Activated gamma-delta T cell (primary cell): Measurements from ENCODE around the gene IL27RA.

Experiments
- DNase-seq: peaks from one replicate; lab custom pipeline; 2025; lab: John Stamatoyannopoulos, UW

Gene IL27RA

DNA sequence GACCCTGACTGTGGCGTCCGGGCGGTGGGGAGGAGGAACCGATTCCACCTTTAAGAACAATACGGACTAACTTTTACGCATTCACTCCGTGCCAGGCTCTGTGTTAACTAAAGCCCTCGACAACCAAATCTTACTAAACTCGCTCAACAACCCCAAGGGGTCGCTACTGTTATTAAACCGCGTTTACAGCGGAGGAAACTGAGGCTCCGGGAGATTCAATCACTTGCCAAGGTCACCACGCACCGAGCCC is 57.8 kb downstream of the IL27RA start:
- no peak for DNase-seq

DNA sequence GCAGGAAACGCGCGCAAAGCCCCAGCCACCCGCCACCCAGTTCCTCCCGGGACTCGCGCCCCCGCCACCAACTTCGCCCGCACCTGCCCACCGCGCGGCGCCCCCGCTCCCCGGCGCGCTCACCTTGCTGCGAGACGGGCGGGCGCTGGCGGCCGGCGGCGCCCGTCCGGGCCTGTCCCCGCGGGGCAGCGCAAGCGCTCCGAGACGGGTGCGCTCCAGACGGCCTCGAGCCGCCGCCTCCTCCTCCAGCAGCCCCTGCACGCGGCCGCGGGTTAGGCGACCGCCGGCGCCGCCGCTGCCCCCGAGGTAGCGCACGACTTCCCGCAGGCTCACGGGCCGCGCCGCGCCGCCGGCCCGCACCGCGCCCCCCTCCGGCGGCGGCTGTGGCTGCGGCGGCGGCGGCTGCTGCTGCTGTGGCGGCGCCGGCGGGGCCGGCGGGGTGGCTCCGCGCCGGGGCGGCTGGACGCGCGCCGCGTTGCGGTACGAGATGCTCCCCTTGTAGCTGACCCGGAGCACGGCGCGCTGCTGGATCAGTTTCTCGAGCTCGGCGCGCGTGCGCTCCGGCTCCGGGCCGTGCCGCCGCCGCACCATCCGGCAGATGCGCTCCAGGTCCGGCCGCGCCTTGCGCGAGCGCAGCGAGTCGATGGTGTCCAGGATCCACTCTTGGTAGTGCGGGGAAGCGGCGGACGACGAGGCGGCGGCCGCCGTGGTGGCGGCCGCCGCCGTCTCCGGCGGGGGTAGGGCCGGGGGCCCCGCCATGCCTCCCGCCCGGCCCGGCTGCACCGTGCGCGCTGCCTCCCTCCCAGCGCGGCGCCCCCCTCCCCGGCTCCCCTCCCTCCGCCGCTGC is 58.3 kb downstream of the IL27RA start:
- DNase-seq = peak; percentile 43

DNA sequence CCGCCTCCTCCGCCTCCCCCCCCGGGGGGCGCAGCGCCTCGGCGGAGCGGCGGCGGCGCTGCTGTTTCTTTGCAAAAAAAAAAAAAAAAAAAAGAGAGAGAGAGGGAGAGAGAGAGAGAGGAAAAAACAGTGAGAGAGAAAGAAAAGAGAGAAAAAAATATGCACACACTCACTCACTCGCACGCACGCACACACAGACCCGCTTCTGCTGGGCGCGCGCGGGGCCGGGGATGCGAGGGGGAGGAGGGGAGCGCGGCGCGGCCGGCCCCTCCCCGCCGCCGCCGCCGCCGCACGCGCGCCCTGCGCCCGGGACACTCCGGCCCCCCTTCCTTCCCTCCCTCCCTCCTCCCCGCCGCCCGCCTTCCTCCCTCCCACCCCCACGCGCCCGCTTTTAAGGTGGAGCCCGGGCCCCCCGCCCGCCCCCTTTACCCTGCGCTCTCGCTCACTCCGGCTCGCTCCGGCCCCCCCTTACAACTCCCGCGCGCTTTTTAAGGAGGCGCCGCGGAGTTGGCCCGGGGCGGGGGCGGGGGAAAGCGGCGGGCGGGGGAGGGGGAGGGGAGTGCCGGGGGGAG is 59.0 kb downstream of the IL27RA start, which contains the start of gene SAMD1:
Gene SAMD1 (minus strand): TSS at position 243 of the 572 bp plus-strand sequence.
- DNase-seq = peak; percentile 77

DNA sequence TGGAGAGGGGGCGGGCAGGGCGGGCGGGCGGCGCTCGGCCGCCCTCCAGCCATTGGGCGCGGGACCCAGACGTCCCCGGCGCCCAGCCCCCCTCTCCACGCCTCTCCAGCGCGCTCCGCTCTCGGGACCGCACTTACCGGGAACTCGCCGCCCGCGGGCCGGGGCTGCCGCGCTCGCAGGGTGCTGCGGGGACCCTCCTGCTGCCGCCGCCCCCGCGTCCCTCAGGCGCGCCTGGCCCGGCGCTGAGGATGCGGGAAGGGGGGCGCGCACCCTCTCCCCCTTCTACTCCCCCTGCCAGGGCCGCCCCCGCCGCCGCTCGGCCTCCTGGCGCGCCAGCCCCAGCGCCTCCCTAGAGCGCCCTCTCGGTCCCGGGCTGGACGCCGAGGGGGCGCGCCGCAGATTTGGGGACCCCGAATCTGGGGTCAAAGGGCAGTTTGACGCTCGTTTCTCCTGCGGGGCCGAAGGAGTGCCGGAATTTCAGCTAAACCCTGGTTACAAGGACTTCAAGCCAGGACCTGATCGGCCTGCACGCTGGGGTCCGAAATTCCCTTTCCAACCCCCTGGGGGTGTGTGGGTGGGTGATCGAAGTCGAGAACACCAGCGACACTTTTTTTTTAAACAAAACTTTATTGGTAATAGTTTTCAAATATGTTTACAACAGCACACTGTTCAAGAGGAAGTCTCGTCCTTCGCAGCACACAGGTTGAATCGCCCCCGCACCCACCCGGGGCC is 59.7 kb downstream of the IL27RA start:
- peak; percentile 69 for DNase-seq

DNA sequence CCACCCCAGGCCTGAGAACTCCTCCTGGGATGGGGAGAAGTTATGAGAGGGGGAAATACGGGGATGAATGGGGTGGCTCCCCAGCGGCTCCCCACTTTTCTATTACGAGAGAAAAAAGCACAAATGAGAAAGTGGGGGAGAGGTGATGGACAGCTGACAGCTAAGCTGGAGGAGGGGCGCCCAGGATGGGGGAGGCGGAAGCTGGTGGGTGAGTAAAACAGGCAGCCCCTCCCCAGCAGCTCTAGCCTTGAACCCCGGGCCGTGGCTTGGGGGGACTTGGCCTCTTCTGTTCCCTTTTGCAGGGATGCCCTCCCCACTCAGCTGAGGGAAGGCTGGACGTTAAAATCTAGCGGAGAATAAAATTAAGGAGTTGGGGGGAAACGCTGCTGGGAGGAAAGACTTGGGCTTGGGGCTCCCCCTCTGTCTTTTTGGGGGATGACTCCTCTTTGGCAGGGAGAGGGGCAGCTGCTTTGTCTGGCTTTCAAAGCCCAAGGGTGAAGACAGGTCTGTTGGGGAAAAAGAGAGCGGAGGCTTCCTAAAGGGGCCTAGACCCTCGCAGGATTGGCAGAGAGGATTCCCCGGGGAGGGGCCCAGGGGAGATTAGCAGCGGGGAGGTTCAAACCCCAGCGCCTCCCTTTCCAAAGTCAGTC is 60.4 kb downstream of the IL27RA start:
- no peak for DNase-seq

DNA sequence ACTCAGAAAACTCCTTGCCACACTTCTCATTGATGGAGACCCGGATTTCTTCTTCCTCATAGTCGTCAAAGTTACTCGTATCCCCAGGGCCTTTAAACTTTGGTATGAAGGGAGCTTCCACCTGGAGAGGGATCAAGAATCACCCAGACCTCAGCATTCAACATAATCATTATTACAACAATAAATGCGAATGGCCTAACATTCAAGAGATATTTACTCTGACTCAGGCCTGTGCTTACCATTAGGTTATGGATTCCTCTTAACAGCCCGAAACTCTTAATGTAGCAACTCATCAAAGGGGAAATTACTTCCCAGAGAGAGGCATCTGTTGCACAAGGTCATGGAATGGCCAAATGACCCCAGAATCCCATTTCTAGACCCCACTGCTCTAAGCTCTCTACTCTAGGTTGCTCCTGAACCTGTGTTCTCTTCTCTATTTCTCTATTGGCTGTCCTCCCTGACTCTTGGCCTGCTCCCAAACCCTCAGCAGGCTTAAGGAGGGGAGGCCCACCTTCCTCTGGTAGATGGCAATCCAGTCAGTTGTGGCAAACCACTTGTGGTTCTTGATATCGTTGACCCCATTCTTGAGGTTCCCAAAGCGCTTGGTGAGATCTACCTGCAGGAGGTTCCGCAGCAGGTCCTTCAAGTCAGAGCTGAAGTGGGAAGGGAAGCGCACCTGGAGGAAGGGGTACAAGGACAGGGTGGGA is 61.7 kb downstream of the IL27RA start:
- no peak for DNase-seq

DNA sequence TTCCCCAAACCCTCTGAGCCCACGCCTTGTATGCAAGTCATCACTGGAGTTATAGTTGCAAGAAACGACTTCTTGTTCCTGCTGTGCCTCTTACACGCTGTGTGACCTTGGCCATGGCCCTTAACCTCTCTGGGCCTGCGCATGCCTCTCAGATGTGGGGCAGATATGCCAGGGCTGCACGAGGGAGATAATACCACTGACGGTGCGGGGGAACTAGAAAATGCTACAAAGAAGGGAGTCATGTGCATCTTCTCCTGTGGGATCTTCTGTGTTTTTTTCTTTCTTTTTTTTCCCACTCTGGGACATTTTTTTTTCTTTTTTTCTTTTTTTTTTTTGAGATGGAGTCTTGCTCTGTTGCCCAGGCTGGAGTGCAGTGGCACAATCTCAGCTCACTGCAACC is 63.3 kb downstream of the IL27RA start:
- no peak for DNase-seq

DNA sequence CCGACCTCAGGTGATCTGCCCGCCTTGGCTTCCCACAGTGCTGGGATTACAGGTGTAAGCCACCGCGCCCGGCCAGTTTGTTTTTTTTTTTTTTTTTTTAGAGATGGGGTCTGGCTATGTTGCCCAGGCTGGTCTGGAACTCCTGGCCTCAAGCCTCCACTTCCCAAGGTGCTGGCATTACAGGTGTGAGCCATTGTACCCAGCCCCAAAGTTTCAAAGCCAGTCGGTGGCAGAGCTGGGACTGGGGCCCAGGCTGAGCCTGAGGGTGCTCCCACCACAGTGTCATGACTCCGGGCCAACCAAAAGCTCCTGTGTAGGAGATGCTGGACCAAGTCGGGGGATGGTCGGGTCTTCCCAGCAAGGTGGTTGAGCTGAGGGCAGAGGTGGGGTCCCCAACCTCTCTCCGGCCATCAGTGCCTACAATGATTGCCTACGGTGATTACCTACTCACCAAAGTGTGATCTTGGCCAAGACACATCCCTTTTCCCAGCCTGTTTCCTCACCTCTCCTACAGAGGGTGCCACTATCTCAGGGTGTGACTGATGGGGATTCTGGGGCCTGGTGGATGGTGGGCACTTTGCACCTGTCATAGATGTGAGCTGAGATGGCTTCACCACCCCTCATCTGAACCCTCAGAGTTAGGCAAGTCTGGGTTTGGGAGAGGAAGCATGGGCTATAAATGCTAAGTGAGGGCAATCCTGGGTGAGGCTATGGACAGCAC is 64.9 kb downstream of the IL27RA start:
- no peak for DNase-seq

DNA sequence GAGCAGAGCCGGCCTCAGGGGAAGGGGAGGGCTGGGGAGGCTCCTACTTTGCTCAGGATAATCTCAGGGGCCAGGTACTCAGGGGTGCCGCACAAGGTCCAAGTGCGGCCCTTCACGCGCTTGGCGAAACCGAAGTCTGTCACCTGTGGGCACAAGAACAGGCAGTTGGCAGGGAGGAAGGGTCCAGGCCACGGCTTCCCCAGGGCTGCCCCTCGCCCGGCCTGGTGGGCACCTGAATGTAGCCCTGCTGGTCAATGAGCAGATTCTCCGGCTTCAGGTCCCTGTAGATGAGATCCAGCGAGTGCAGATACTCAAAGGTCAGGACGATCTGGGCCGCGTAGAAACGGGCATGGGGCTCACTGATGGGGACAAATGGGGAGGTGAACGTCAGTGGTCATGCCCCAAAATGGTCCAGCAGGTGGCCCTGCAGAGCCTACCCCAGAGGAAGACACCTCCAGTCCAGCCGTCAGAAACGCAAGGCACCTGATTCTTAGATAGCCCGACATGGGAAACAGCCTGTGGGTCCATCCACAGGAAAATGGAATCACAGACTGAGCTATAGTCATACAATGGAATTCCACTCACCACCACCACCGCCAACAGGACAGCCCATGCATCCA is 66.1 kb downstream of the IL27RA start:
- no peak for DNase-seq

DNA sequence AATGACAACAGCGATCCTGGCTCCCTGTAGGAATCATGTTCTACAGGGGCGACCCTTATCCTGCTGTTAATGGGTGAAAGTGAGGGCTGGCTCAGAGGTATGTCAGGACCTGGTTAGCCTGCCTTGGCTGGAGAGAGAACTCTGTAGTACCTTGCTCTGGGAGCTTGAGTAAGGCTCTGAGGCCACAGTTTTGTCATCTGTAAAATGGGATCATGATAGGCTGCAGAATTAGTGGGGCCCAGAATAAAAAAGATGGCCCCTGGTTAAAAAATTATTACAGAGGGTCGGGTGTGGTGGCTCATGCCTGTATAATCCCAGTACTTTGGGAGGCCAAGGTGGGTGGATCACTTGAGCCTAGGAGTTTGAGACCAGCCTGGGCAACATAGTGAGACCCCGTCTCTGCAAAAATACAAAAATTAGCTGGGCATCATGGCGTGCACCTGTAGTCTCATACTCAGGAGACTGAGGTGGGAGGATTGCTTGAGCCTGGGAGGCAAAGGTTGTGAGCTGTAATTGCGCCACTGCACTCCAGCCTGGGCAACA is 69.5 kb downstream of the IL27RA start:
- DNase-seq = no peak

DNA sequence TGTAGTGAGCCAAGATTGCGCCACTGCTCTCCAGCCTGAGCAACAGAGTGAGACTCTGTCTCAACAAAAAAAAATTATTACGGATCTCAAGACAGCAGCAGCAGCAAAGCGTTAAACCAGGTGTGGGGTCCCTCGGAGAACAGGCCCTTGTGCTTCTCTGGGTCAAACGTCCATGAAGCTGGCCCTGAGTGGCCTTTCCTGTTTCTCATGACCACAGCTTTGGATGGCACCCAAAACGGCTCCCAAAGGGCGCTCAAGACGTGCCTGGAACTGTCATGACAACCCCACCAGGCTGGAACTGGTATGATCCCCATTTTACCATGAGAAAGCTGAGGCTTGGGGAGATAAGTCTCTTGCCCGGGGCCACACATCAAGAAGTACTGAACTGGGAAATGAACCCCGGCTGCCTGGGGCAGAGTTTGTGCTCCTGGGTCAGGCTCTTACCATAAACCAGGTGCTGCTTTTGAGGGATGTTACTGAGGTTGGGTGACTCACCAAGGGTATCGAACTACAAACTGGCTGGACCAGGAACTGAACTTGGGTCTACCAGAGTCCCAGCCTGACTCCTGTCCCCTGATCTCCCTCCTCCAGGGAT is 70.6 kb downstream of the IL27RA start:
- no peak for DNase-seq

DNA sequence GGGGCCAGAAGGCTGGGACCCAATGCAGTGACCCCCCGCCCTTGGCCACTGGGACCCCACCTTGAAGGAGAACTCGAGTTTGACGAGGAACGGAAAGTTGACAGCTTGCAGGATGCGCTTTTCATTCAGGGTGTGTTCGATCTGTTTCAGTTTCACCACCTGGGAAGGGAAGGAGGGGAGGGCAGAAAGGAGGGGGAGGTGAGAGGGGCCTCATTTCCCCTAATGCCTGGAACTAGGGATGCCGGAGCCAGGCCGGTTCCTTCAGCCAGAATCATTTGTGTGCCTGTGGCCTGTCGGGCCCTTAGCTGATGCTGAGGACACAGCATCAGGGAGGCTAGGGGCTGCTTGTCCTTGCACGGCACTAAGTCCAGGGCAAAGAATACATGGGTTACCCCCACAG is 71.2 kb downstream of the IL27RA start:
- DNase-seq = no peak
